SH-SY5Y (cell line): Measurements from ENCODE around the gene FAM161A.

Experiments used
- GATA2 ChIP-seq: IDR thresholded peaks from 2 replicates; pipeline ENCODE4 v1.6.1; 2011; ENCODE audit warnings: mild to moderate bottlenecking, low read depth, low read length
- GATA3 ChIP-seq: IDR thresholded peaks from 2 replicates; pipeline ENCODE4 v1.6.1; 2011; ENCODE audit warnings: low read depth, mild to moderate bottlenecking, low read length, moderate library complexity

GRCh38 chr2:61888267-61889055 is 34.6 kb upstream of the FAM161A start, which contains the start of gene CCT4:
- no peak for TF ChIP-seq GATA2
- TF ChIP-seq GATA3: no peak
